GM12874 (cell line): ENCODE results near the gene COPB1.

ENCODE experiments used
- CTCF ChIP-seq: IDR thresholded peaks from 2 replicates; pipeline ENCODE4 v1.5.1; 2011; ENCODE audit warnings: low read depth, mild to moderate bottlenecking, control low read depth, low read length, moderate library complexity; ENCODE audit not compliant: insufficient read depth

COPB1 gene

GRCh38 chr11:14522245-14522644, 22.6 kb upstream of the COPB1 start:
- TF ChIP-seq CTCF: no peak

- no peak for TF ChIP-seq CTCF
Measured at GRCh38 chr11:14520747-14521151, 21.1 kb upstream of the COPB1 start.

- TF ChIP-seq CTCF: no peak
Measured at GRCh38 chr11:14519917-14520746, 20.5 kb upstream of the COPB1 start, which contains the start of gene PSMA1. PSMA1 (minus strand) TSS chr11:14520386; CDS start chr11:14520299, 87 bp downstream.

GRCh38 chr11:14519597-14519916, 19.9 kb upstream of the COPB1 start:
- TF ChIP-seq CTCF: no peak

- TF ChIP-seq CTCF: no peak
Measured at GRCh38 chr11:14518820-14519219, 19.2 kb upstream of the COPB1 start.

- no peak for TF ChIP-seq CTCF
Measured at GRCh38 chr11:14513800-14514199, 14.2 kb upstream of the COPB1 start.

- no peak for TF ChIP-seq CTCF
Measured at GRCh38 chr11:14506532-14506931, 6.9 kb upstream of the COPB1 start.
